ENCODE data around the gene PKN1. TPM values are rescaled to one million over a fixed set of nuclear protein-coding genes. Genes with fewer than 3 reads are reported as not detected.

Gene PKN1
- total and polyA plus RNA-seq, 2 experiments from 2014 or later = 86.8 to 201 TPM

- DNase-seq (ENCODE audit: low spot score) (no peak), ATAC-seq (no peak)
- H3K79me2 ChIP-seq (replicated peaks; ENCODE audit: insufficient read depth) = no peaks in the 10 kb centered on the region
- Mint-ChIP-seq H3K36me3 (ENCODE audit: low read depth) (peaks cover 23% of the 10 kb centered on the region), H3K4me3 (no peak overlapping the region), H3K27ac (no peak overlapping the region), H3K27me3 (ENCODE audit: insufficient read depth, low read depth, poor library complexity) (peaks cover 18% of the 10 kb centered on the region), H3K9me3 (no peaks in the 10 kb centered on the region), H3K4me1 (peaks cover 23% of the 10 kb centered on the region)
- peaks cover 11% of the 10 kb centered on the region for H3F3A ChIP-seq (replicated peaks; ENCODE audit: low read depth)
- peaks cover 5% of the 10 kb centered on the region; the same call in 1 of the 2 replicates for H3K27me3 ChIP-seq (ENCODE audit: insufficient read depth)
- no peak overlapping the region for H3K4me3 ChIP-seq
- no peaks in the 10 kb centered on the region for H3K9me2 ChIP-seq (ENCODE audit: insufficient read depth)
- no peak overlapping the region for H2AFZ ChIP-seq
- no peak for TF ChIP-seq CTCF (conservative IDR thresholded peaks at IDR 0.05; ENCODE audit: low read depth in 2 of 2)
- peak; percentile 17; the same call in 1 of the 2 replicates for TF ChIP-seq POLR2AphosphoS5 (IDR thresholded peaks at IDR 0.05; ENCODE audit: low read depth)
- TF ChIP-seq EZH2phosphoT487 (IDR thresholded peaks at IDR 0.05; ENCODE audit: unreplicated experiment) = no peak
- TF ChIP-seq REST (IDR thresholded peaks at IDR 0.05; ENCODE audit: unreplicated experiment) = no peak
- TF ChIP-seq CREB1 (CRISPR knock-in tag; IDR thresholded peaks at IDR 0.05; ENCODE audit: low read depth) = no peak
- no peak for TF ChIP-seq JUNB (IDR thresholded peaks at IDR 0.05; ENCODE audit: unreplicated experiment)
- TF ChIP-seq EZH2 (IDR thresholded peaks at IDR 0.05; ENCODE audit: low read depth, unreplicated experiment) = no peak
- no peak for TF ChIP-seq STAT1 (IDR thresholded peaks at IDR 0.05; ENCODE audit: unreplicated experiment)
- no peak for TF ChIP-seq NANOG (IDR thresholded peaks at IDR 0.05; ENCODE audit: borderline replicate concordance)
- H3K36me3 ChIP-seq (ENCODE audit: insufficient read depth) = peaks cover 5% of the 10 kb centered on the region; the same call in 1 of the 2 replicates
- H3K4me1 ChIP-seq (ENCODE audit: insufficient read depth) = peaks cover 12% of the 10 kb centered on the region
- H4K20me1 ChIP-seq (replicated peaks; ENCODE audit: insufficient read depth) = no peaks in the 10 kb centered on the region; the same call in 1 of the 2 replicates
- 0 out of 2 replicates have a peak overlapping the region, but pooled peaks have one; percentile 74 for H3K27ac ChIP-seq (ENCODE audit: low read depth)
- peak overlapping the region; percentile 62; the same call in 1 of the 2 replicates for H3K4me2 ChIP-seq
Observed at GRCh38 chr19:14479309-14479974, 46.3 kb downstream of the PKN1 start.
